Osteoblast (primary cell): ENCODE measurements around the gene MELK. TPM values are rescaled to one million over a fixed set of nuclear protein-coding genes. Genes with fewer than 3 reads are reported as not detected.
"Not testable (repeated sequence)": the region's sequence is repeated elsewhere in the genome, so short reads cannot be mapped to it uniquely, and the experiment has no call there.

Experiments
- DNase-seq: peaks from one replicate; pipeline ENCODE4 v3.0.0; 2011; ENCODE audit warnings: low spot score, mixed read lengths; ENCODE audit not compliant: insufficient read length; ENCODE audit errors: missing footprints
- H2AFZ ChIP-seq: 2 replicates; pipeline ENCODE4 v1.6.0; 2011; ENCODE audit warnings: mild to moderate bottlenecking, low read length
- H3K27ac ChIP-seq: 2 replicates; pipeline ENCODE4 v1.5.1; 2011; ENCODE audit warnings: mild to moderate bottlenecking, low read depth, low read length, moderate library complexity
- H3K27me3 ChIP-seq: 2 replicates; pipeline ENCODE4 v1.6.0; 2012; ENCODE audit warnings: mild to moderate bottlenecking, control low read depth, inconsistent platforms, low read length, moderate library complexity; ENCODE audit not compliant: insufficient read depth
- H3K36me3 ChIP-seq: 2 replicates; pipeline ENCODE4 v1.5.1; 2011; ENCODE audit warnings: mild to moderate bottlenecking, low read length, control low read depth, moderate library complexity; ENCODE audit not compliant: insufficient read depth
- H3K4me1 ChIP-seq: 2 replicates; pipeline ENCODE4 v1.5.1; 2011; ENCODE audit warnings: mild to moderate bottlenecking, low read length, control low read depth, moderate library complexity; ENCODE audit not compliant: insufficient read depth
- H3K4me2 ChIP-seq: 2 replicates; pipeline ENCODE4 v1.6.0; 2011; ENCODE audit warnings: mild to moderate bottlenecking, low read length; ENCODE audit not compliant: insufficient read depth
- H3K4me3 ChIP-seq: fragments of 200-600 bp; sonication (generic); 3 replicates; pipeline ENCODE4 v1.5.1; 2012; ENCODE audit warnings: mild to moderate bottlenecking, low read length, inconsistent platforms; ENCODE audit not compliant: insufficient read depth
- H3K79me2 ChIP-seq: 2 replicates; pipeline ENCODE4 v1.6.0; 2012; ENCODE audit warnings: mild to moderate bottlenecking, low read length, control low read depth, inconsistent platforms; ENCODE audit not compliant: insufficient read depth
- H3K9me3 ChIP-seq: 2 replicates; pipeline ENCODE4 v1.5.1; 2011; ENCODE audit warnings: low read depth, low read length, control low read depth
- H4K20me1 ChIP-seq: 2 replicates; pipeline ENCODE4 v1.6.0; 2012; ENCODE audit warnings: mild to moderate bottlenecking, low read length, control low read depth; ENCODE audit not compliant: insufficient read depth
- CTCF ChIP-seq: IDR thresholded peaks from 2 replicates; pipeline ENCODE4 v1.5.1; 2011; ENCODE audit warnings: mild to moderate bottlenecking, low read depth, low read length, moderate library complexity; ENCODE audit errors: extremely low read depth
- total RNA-seq: library from RNA; depleted of rRNA; stranded (reverse); fragments of >200 nt; gene quantifications from 2 replicates; pipeline ENCODE4 v1.2.3, GENCODE V29; 2012

The MELK gene
- total RNA-seq: 8.3 and 9.4 TPM in 2 replicates

GRCh38 chr9:36572515-36573418 is at the start of gene MELK:
TSS of gene MELK (plus strand) at chr9:36572895. CDS start at chr9:36581682, 8,787 bp downstream.
- Histone ChIP-seq H3K4me1 (peaks cover 31% of the 10 kb centered on the region), H3K36me3 (no peaks in the 10 kb centered on the region), H3K4me3 (peak within 1 kb of the TSS; percentile 90), H3K27ac (peak within 1 kb of the TSS; percentile 81), H4K20me1 (no peaks in the 10 kb centered on the region), H3K4me2 (peak within 1 kb of the TSS; percentile 97), H3K27me3 (no peaks in the 10 kb centered on the region), H3K79me2 (peaks cover 49% of the 10 kb centered on the region), H2AFZ (peak within 1 kb of the TSS; percentile 97), H3K9me3 (no peaks in the 10 kb centered on the region)
- peak; percentile 97 for DNase-seq
- TF ChIP-seq CTCF: no peak

- no peaks in the 10 kb centered on the region for H3K36me3 ChIP-seq
- H3K79me2 ChIP-seq: no peaks in the 10 kb centered on the region
- H3K4me2 ChIP-seq: no peak overlapping the region
- H4K20me1 ChIP-seq: no peaks in the 10 kb centered on the region
- no peak for DNase-seq
- no peaks in the 10 kb centered on the region for H3K4me1 ChIP-seq
- TF ChIP-seq CTCF: no peak
- H3K27me3 ChIP-seq: peaks cover 8% of the 10 kb centered on the region
- no peak overlapping the region for H3K27ac ChIP-seq
- H2AFZ ChIP-seq: no peak overlapping the region
- no peaks in the 10 kb centered on the region for H3K9me3 ChIP-seq
- H3K4me3 ChIP-seq: no peak overlapping the region
These were observed 42.5 kb upstream of the MELK start for GRCh38 chr9:36530224-36530623.

- Histone ChIP-seq H2AFZ (no peak overlapping the region), H3K36me3 (no peaks in the 10 kb centered on the region), H3K4me2 (no peak overlapping the region), H3K4me3 (no peak overlapping the region), H3K9me3 (no peaks in the 10 kb centered on the region), H4K20me1 (no peaks in the 10 kb centered on the region), H3K27me3 (peaks cover 8% of the 10 kb centered on the region), H3K27ac (no peak overlapping the region), H3K79me2 (no peaks in the 10 kb centered on the region), H3K4me1 (no peaks in the 10 kb centered on the region)
- DNase-seq: no peak
- TF ChIP-seq CTCF: no peak
These were observed 40.3 kb upstream of the MELK start for GRCh38 chr9:36532353-36532752.

GRCh38 chr9:36533726-36534125 is 39.0 kb upstream of the MELK start:
- H3K36me3 ChIP-seq, H3K9me3 ChIP-seq, H3K79me2 ChIP-seq, H3K4me2 ChIP-seq, H4K20me1 ChIP-seq, H3K27ac ChIP-seq, H3K4me3 ChIP-seq, H3K27me3 ChIP-seq, H3K4me1 ChIP-seq, DNase-seq, H2AFZ ChIP-seq: not testable (repeated sequence)
